Cardiac muscle cell (in vitro differentiated cells and primary cell): ENCODE data around the gene FXYD1. TPM values are rescaled to one million over a fixed set of nuclear protein-coding genes. Genes with fewer than 3 reads are reported as not detected.
"Not testable (repeated sequence)": the region's sequence is repeated elsewhere in the genome, so short reads cannot be mapped to it uniquely, and the experiment has no call there.

Experiments
- DNase-seq, 2 donors: peaks; one replicate each; pipeline versions ENCODE4 v3.0.0 to v3.0.0-alpha.2; 2010 to 2017; ENCODE audit warnings: low read depth in 1 of 2, low spot score in 1 of 2
- H3K27ac ChIP-seq: fragments of 200-600 bp; sonication (generic); 2 replicates; pipeline ENCODE4 v1.5.1; 2016
- H3K27me3 ChIP-seq: fragments of 200-600 bp; sonication (generic); 2 replicates; pipeline ENCODE4 v1.6.0; 2016; ENCODE audit warnings: control low read depth
- H3K36me3 ChIP-seq: fragments of 200-600 bp; sonication (generic); 2 replicates; pipeline ENCODE4 v1.5.1; 2016; ENCODE audit warnings: control low read depth
- H3K4me1 ChIP-seq: fragments of 200-600 bp; sonication (generic); 2 replicates; pipeline ENCODE4 v1.8.1; 2017; ENCODE audit warnings: low read depth, mild to moderate bottlenecking, mixed run types
- H3K4me3 ChIP-seq: fragments of 200-600 bp; sonication (generic); 2 replicates; pipeline ENCODE4 v1.5.1; 2016; ENCODE audit warnings: mild to moderate bottlenecking
- H3K9me3 ChIP-seq: fragments of 200-600 bp; sonication (generic); 2 replicates; pipeline ENCODE4 v1.5.1; 2017; ENCODE audit warnings: low read depth, mild to moderate bottlenecking, control low read depth
- polyA plus RNA-seq: library from polyadenylated mRNA; unstranded; fragments of >200 nt; fragmentation: Nextera tagmentation; extraction: Ambion mirVana; gene quantifications from 2 replicates; pipeline ENCODE4 v1.2.1, GENCODE V29; 2016
- total RNA-seq: library from RNA; depleted of rRNA; stranded (reverse); fragments of >200 nt; gene quantifications from 2 replicates; pipeline ENCODE4 v1.2.3, GENCODE V29; 2016
- TF ChIP-seq, protein P1 (sequence below): IDR thresholded peaks from 2 replicates; pipeline ENCODE4 v1.5.1; 2012; ENCODE audit warnings: low read depth, mild to moderate bottlenecking, low read length

FXYD1 gene
- total and polyA plus RNA-seq, 2 experiments from 2014 or later = 154 to 314 TPM

DNA sequence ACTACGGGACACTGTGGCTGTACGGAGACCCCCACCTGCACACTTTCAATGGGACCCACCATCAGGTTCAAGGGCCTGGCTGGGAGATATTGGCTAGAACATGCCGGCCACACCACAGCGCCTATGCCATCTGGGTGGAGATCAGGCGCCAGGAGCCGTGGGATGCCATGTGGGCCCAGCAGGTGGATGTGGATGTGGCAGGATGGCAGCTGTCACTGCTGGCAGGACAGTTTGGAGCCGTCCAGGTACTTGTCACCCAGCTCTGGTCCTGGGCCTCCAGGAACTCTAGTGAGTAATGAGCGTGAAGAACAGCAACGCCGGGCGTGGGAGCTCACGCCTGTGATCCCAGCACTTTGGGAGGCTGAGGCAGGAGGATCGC lies 38.7 kb upstream of the FXYD1 start:
- Histone ChIP-seq H3K27me3 (no peaks in the 10 kb centered on the region), H3K4me1 (no peaks in the 10 kb centered on the region), H3K9me3 (no peaks in the 10 kb centered on the region), H3K4me3 (no peak overlapping the region), H3K36me3 (no peaks in the 10 kb centered on the region), H3K27ac (no peak overlapping the region)
- DNase-seq = no peak
- TF ChIP-seq, protein P1, sequence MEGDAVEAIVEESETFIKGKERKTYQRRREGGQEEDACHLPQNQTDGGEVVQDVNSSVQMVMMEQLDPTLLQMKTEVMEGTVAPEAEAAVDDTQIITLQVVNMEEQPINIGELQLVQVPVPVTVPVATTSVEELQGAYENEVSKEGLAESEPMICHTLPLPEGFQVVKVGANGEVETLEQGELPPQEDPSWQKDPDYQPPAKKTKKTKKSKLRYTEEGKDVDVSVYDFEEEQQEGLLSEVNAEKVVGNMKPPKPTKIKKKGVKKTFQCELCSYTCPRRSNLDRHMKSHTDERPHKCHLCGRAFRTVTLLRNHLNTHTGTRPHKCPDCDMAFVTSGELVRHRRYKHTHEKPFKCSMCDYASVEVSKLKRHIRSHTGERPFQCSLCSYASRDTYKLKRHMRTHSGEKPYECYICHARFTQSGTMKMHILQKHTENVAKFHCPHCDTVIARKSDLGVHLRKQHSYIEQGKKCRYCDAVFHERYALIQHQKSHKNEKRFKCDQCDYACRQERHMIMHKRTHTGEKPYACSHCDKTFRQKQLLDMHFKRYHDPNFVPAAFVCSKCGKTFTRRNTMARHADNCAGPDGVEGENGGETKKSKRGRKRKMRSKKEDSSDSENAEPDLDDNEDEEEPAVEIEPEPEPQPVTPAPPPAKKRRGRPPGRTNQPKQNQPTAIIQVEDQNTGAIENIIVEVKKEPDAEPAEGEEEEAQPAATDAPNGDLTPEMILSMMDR = no peak

DNA sequence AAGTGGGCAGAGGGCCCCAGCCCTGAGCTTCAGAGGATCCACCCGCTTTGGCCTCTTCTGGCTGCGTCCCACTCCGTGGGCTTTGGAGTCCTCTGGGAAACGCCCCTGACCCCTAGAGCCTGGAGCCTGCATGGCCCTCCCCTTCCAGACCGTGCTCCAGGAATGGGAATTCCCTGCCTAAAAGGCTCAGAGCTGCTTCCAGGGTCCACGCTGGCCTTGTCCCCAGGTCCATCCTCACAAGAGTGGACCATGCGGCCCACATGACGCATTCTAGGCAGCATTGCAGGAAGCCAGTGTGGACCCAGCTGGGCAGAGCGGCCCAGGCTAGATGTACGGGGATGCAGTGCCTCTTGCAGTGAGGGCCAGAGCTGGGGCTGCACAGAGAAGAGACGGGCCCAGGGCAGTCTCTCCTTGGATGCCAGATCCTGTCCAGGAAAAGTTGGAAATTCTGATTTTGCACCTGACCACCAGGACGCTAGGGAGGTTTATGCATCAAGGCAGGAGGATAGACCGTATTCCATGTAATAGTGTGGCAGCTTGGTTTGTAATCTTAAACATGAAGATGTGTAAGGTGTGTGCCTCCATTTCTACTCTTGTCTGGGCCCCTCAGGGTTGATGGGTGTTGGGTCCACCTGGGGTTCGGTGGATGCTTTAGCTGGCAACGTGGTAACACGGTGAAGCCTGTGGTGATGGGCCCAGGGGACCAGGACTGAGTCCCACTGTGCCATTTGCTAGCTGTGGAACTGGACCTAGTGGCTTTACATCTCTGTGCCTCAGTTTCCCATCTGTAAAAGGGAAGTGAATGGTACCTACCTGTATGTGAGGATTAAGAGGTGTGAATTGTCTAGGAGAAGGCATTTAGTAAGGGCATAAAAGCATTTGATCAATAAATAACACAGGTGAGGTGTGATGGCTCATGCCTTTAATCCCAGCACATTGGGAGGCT lies 37.8 kb upstream of the FXYD1 start:
- Histone ChIP-seq H3K4me3 (no peak overlapping the region), H3K4me1 (no peaks in the 10 kb centered on the region), H3K36me3 (no peaks in the 10 kb centered on the region), H3K27ac (no peak overlapping the region), H3K27me3 (no peaks in the 10 kb centered on the region), H3K9me3 (no peaks in the 10 kb centered on the region)
- TF ChIP-seq, protein P1 = no peak
- DNase-seq = no peak

DNA sequence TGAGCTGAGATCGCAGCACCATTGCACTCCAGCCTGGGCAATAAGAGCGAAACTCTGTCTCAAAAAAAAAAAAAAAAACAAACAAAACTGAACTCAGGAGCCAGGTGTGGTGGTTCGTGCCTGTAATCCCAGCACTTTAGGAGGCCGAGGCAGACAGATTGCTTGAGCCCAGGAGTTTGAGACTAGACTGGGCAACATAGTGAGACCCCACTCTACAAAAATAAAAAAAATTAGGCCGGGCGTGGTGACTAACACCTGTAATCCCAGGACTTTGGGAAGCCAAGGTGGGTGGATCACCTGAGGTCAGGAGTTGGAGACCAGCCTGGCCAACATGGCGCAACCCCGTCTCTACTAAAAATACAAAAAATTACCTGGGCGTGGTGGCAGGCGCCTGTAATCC lies 36.7 kb upstream of the FXYD1 start:
- not testable (repeated sequence) for H3K9me3 ChIP-seq, H3K36me3 ChIP-seq, H3K27ac ChIP-seq, H3K27me3 ChIP-seq, H3K4me1 ChIP-seq, DNase-seq, H3K4me3 ChIP-seq

DNA sequence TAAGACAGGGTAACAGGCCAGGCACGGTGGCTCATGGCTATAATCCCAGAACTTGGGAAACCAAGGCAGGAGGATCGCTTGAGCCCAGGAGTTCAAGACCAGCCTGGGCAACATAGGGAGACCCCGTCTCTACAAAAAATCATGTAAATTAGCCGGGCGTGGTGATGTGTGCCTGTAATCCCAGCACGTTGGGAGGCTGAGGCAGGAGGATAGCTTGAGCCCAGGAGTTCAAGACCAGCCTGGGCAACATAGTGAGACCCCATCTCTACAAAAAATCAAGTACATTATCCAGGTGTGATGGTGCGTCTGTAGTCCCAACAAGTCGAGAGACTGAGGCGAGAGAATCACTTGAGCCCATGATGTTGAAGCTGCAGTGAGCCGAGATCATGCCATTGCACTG lies 35.0 kb upstream of the FXYD1 start:
- H3K4me3 ChIP-seq, H3K9me3 ChIP-seq, H3K36me3 ChIP-seq, H3K4me1 ChIP-seq, H3K27ac ChIP-seq, DNase-seq, H3K27me3 ChIP-seq: not testable (repeated sequence)

DNA sequence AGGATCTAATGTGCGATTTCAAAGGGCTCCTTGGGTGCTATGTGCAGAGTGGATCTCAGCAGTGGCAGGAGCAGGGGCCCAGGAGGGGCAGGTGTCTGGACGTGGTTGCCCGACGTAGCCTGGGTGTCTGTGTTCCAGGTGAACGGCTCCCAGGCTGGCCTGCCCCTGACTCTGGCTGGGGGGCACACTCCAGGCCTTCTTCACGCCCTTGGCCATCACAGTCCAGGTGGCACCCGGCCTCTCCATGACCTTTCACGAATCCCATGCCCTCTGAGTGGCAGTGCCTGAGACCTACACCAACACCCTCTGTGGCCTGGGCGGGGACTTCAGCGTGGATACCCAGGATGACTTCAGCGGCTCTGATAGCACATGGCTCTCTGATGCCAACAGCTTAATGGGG lies 34.3 kb upstream of the FXYD1 start:
- Histone ChIP-seq H3K4me1 (no peaks in the 10 kb centered on the region), H3K36me3 (no peaks in the 10 kb centered on the region), H3K27ac (no peak overlapping the region), H3K27me3 (no peaks in the 10 kb centered on the region), H3K4me3 (no peak overlapping the region), H3K9me3 (no peaks in the 10 kb centered on the region)
- no peak for DNase-seq
- TF ChIP-seq, protein P1 = no peak

DNA sequence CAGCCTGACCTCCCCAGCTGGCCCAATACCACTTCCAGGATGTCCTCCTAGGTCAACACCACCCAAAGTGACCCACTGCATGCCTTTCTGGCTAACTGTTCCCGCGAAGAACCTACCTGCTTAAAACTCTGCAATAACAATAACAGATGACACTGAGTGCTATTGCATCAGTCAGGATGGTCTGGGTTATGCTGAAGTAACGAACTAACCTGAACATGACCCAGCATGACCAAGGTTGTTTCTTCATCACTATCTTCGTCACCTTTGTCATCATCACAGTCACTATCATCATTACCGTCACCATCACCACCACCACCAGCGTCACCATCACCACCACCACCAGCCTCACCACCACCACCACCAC lies 33.6 kb upstream of the FXYD1 start:
- H3K27ac ChIP-seq = no peak overlapping the region
- no peak for DNase-seq
- H3K4me1 ChIP-seq = no peaks in the 10 kb centered on the region
- no peaks in the 10 kb centered on the region for H3K9me3 ChIP-seq
- TF ChIP-seq, protein P1 = no peak
- H3K27me3 ChIP-seq = no peaks in the 10 kb centered on the region
- no peak overlapping the region for H3K4me3 ChIP-seq
- H3K36me3 ChIP-seq = no peaks in the 10 kb centered on the region
